ENCODE results near the gene FKBP2.
A peak's percentile ranks its signal among the peaks of the same experiment; 100 is the strongest.

GRCh38 chr11:64225608-64226506, 15.0 kb upstream of the FKBP2 start, which contains the start of the genes NUDT22 and TRPT1:
- TF ChIP-seq CTCF (IDR thresholded peaks at IDR 0.05; ENCODE audit: poor library complexity) (peak; percentile 32), EZH2 (IDR thresholded peaks at IDR 0.05; ENCODE audit: borderline replicate concordance) (no peak), EZH2phosphoT487 (IDR thresholded peaks at IDR 0.05; ENCODE audit: low read depth, severe bottlenecking, unreplicated experiment) (no peak)

Data from hepatocyte (in vitro differentiated cells).